ENCODE measurements around the gene POLR2M.

The POLR2M gene

DNA sequence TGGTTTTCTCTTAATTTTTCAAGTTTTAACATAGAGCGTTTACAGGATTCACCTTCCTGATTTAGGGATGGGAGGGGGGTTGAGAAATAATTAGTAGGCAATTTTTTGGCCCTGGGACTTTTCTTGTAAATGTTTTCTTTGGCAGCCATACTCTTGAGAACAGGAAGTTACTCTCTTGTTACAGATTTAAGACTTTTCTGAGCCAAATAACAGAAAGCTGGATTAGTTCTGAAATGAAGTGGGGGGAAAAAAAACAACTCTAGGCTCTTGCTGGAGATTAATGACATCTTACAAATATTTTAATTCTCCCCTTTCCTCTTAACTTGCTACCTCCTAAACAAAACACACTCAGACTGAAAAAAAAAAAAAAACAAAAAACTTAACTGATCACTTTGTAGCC, 13.8 kb upstream of the POLR2M start:
- no peak for DNase-seq

DNA sequence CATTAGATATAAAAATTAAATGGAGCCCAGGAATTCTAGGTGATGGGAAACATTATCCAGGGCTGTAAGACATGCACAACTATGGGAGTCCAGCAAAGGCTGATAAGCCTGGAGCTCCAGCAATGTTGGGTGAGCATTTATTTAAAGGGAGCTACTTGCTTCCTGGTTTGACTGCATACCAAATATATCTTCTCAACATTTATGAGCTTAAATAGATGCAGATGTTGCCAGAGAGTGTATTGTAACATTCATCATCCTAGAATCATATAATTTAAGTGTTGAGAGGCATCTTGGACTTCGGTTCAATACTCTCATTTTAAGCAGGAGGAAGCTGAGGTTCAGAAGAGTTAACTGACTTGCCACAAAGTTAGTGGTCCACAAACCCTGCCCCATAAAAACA, 12.2 kb upstream of the POLR2M start:
- no peak for DNase-seq

DNA sequence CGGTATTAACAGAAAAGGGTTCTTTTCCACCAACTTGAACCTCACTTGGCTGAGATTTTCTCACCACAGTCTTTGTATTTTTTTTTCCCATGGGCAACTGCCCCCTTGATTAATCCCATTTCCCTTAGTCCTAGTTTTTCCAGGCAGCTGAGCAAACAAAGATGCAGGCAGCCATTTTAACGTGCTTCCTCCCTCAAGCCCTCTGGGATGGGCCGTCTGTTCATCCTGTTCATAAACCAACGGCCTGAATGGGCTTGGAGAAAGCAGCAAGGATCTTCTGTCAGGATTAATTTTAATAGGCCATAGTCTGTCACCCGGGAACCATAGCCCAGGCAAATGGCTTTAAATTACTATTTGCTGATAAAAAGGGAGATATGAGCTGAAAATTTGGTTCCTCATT, 10.4 kb upstream of the POLR2M start:
- DNase-seq: peak in 1 of 2 experiments; percentile 4

DNA sequence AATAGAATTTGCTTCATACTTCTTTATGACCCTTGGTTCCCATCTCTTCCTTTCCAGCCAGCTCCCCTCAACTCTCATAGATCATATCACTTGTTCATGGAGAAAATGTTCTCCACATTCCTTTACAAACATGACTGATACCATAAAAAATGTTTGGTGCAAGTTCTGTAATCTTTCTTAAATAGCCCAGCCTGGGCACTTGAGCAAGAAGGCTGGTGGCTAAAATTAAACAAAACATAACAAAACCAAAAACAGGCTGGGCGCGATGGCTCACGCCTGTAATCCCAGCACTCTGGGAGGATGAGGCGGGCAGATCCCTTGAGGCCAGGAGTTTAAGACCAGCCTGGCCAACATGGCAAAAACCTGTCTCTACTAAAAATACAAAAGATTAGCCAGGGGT, 8.9 kb upstream of the POLR2M start:
- DNase-seq: no peak

DNA sequence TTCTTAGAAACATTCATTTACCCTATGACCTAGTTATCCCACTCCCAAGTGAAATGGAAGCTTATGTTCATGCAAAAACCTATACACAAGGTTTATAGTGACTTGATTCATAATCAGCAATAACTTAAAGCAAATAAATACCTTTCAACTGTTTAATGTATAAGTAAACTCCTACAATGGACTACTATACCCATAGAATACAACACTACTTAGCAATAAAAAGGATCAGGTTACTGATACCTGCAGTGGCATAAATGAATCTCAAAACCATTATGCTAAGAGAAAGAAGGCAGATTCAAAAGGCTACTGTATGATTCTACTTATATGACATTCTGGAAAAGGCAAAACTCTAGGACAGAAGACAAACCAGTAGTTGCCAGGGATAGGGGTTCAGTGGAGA, 8.3 kb upstream of the POLR2M start:
- no peak for DNase-seq

DNA sequence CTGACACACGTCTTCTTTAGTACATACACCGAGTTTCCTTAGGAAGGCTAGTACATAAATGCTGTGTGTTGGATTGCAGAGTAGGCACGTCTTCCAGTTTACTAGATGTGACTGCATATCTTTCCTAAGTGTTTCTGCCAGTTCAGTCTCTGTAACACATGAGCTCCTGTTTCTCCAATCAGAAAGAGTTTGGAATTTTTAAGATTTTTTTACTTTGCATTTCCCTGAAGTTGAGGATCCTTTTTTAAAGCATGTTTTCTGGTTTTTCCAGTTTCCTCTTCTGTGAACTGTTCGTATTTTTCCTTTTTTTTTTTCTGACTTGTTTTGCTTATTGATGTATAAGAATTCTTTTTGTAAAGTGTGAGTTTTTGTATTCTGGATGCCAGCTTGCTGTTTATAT, 7.5 kb upstream of the POLR2M start:
- no peak for DNase-seq

DNA sequence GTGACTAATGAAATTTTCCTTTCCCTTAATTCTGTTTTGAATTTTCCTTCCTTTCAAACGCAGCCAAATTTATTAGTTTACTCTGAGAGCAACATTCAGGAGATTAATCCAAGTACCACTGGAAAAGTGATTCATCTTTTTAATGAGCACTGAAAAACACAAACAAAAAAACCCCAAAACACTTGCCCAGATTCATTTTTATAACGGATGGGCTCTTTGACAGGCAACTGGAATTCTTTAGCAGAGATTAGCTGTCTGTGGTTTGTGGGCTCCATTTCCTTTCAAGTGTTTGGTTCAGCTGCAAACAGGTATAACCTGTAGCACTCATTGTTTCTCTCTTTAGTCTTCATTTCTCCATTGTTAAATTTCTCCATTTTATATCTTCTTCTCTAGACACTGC, 3.1 kb upstream of the POLR2M start:
- DNase-seq: no peak

DNA sequence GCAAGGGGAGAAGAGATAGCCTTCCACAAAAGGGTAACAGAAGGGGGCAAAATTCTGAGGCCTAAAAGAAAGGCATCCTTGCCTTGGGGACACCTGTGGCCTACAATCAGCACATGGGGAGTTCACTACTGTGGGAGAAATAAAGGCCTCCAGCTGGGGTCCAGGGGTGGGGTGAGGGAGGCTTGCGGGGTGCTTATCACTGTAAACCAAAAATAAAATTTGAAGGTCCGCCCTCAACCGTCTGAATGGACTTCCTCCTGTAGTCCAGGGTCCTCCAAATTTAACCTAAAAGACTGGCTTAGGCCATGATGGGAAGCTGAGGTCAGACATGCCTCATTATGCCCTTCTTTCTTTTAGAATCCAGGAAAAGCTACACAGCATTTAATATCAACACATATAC, 2.1 kb upstream of the POLR2M start:
- DNase-seq: no peak

DNA sequence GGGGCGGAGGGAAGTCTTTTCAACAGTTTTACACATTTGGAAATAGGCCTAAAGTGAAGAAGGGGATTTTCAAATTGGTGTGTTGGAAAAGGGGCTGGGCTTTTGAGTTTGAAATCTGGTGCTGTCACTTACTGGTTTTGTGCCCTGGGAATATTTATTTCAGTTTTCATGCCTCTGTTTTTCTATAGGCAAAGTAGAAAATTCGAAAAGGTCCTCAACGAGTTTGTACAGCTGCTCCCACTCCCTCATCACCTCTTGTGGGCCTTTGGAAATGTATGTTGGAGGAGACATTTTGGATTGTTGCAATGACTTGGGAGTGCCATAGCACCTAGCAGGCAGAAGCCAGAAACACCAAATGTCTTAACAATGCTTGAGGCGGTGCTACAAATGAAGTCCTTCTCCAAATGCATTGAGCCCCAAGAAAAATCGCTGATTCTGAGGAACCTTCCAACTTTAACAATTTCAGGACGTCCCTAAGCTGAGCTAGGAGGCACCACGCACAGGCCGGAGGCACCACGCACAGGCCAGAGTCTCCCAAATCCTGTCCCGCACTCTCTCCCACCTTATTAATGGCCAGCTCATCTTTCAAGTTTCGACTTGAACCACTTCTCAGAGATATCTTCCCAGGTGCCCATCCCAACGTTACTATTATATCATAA, 639 bp upstream of the POLR2M start:
- DNase-seq: no peak

DNA sequence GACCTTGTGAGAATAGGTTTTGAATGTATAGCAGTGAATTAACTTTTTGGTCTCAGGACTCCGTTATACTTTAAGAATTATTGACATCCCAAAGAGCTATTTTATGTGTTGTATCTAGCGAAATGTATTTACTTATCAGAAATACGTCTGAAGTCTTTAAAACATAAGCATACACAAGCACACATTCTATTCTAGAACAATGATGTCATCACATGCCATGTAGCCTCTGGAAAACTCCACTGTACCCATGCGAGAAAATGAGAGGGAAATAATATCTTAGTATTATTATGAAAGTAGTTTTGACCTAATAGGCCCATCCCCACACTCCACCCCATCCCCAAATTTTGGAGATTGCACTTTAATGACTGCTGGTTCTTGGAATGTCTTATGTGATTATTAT, 1.5 kb downstream of the POLR2M start:
- no peak for DNase-seq

DNA sequence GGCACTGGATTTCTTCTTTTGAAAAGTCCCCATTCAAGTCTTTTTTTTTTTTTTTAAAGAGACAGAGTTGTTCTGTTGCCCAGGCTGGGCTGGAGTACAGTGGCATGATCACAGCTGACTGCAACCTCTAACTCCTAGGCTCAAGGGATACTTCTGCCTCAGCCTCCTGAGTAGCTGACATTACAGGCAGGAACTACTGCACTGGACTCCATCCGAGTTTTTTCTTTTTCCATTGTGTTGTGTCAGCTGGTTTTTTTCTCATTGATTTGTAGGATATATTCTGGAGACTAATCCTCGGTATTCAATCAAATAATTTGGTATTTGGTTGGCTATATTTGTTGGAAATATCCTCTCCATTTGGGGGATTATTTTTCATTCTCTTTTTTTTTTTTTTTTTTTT, 11.8 kb downstream of the POLR2M start:
- no peak for DNase-seq

DNA sequence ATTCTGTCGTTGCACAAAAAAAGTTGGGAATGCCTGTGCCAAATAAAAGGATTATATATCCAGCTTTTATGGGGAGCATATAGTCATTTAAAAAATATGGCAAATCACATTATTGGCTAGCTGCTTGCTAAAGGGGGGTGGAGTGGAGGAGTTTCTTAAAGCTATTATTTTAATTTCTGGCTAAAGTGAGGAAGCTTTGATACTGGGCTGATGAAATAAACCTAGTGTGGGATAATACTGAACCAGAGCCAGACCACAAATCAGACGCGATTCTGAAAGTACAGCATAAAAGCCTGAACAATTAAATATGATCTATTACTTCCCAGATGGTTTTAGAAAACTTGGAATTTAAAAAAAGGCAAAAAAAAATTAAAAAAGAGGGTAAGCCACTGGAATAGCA, 14.4 kb downstream of the POLR2M start:
- no peak for DNase-seq

DNA sequence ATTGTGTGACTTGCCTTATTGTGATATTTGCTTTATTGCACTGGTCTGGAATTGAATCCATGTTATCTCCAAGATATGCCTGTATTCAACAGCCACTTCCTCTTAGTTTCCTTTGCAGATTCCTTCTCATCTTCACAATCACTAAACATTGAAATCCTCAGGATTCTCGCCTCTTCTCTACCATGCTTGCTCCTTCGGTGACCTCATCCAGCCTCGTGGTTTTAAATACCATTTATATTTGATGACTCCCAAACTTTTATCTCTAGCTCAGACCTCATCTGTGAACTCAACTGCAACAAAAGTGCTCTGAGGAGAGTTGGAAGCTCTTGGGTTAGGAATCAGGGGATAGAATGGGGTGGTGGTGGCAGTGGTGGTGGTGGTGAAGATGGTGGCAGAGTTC, 19.9 kb downstream of the POLR2M start:
- DNase-seq: no peak

DNA sequence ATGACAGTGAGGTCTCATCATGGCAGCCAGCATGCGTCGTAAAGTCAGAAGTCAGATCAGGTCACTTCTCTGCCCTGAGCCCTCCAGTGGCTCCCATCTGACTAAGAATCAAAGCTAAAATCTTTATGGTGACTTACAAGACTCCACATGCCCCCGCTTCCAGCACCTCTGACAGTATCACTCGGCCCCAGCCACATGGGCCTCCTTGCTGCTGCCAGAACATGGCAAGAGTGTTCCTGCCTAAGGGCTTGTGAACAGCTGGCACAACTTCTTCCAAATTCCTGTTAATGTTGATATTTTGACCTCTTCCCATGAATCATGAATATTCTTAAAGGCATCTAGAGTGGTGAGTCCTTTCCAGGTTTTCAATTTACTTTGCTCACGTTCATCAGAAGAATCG, 20.5 kb downstream of the POLR2M start:
- DNase-seq: no peak

DNA sequence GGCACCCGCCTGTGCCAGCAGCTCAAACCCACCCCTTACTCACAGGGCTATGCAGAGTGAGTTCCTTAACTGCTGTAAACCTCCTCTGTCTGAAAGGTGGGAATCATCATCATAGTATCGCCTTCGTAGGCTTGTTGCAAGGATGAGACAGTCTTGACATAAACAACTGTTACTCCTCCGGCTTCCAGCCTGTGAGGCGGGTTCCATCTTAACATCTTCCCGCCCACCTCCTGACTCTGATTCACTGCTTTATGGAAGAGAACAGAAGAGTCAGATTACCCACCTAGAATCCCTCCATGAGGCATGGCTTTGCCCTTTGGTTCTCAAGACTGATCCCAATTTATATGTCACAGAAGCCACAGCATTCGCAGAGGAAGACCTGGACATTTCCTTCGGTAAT, 21.9 kb downstream of the POLR2M start:
- no peak for DNase-seq

DNA sequence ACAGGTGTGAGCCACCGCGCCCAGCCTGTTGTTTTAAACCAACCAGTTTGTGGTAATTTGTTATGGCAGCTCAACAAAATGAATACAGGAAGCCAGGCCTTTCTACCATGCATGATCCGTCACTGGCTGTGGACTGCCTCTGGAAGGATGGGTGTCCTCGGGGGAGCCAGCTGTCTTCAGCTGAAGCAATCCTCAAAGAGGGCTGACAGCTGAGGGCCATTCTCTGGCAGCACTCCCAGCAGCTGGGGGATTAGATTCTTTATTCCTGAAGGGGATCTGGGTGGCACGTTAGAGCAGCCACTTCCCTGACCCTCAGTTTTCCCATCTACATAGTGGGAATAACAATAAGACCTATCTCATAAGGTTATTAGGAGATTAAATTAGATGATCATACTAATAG, 24.4 kb downstream of the POLR2M start:
- DNase-seq: no peak

DNA sequence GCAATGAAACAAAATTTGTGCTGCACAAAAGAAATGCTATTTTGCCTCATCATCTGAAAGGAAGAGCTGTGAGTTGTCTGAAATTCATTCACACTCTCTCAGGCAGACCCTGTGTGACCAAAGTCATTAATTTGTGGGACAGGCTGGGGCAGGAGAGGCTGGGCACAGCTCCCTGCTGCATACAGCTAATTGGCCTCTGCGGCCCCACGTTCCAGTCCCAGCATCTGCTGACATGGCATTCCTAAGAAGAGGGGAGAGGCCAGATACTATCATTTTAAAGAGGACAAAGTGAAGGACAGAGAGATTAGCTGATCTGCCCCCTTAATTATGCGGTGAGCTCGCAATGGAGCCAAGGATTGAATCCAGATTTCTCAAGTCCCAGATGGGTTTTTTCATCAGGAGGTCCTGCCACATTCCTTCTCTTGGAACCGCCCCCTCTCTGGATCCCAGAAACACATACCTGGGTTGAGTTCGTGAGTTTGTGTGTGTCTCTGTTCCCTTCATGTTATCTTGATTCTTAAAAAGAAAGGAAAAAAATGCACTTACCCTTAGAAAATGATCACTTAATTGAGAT, 25.1 kb downstream of the POLR2M start:
- DNase-seq: no peak

DNA sequence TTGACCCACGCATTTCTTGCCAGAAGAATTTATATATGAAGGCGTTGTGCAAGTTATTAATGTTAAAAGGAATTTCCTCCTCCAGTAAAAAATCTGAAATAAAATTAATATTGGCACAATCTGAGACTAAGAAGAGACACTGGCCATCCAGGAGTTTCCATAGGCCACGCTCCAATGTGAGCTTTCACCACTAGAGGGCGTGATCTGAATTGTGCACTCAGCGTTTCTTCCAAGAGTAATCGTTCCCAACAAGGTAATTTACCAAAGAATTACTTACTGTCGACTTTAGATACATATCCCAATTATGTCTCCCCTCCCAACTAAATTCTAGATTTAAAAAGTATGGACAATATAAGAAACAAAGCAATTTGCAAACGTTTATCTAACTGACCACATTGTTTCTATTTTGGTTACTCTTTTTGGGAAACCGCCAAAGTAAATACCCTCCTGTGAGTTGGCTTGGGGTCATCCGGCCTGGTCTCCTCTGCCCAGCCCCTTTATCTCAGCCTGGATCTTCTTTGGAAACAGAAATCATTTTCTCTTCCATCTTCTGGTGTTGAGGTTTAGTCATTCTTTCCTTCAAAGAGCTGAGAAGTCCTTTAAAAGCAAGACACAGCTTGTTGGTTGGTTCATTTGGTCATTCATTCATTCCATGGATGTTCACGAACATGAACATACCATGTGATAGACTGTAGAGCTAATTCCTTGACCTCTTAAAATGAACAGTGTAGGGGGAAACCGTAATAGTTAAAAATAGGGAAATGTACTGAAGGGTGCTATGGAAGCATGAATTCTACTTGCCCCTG, 26.2 kb downstream of the POLR2M start:
- DNase-seq: no peak

DNA sequence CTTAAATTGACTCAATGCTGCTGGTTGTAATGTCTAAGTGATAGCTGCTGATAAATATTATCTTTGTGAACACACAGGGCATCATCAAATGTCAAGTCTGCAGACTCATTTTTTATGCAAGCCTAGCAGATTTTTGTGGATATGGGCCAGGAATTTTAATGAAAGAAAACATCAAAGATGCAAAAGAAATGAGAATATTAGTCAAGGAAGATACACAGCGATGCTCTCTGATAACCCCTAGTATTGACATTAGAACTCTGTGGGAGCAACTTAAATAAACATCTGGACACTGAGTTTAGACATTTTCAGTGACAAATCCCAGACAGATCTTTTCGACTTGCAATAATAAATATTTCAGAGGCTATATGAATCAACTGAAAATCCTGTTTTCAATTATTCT, 28.3 kb downstream of the POLR2M start:
- no peak for DNase-seq

DNA sequence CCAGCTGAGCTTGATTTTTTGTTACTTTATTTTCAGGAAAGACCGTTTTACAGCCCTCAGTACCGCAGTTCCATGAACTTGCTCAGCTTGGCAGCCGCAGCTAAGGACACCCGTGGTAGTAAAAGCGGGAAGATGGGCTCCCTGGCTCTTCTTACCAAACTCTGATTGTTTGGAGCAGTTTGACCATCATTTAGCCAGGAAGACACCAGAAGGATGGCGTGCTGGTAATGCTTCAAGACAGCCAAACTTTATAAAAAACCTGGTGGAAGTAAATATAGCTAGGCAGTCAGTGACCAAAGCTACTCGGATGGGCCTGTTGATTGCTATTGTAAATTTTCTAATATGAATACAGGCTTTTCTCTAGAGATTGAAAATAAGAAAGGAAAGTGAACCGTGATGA, 28.9 kb downstream of the POLR2M start:
- no peak for DNase-seq

DNA sequence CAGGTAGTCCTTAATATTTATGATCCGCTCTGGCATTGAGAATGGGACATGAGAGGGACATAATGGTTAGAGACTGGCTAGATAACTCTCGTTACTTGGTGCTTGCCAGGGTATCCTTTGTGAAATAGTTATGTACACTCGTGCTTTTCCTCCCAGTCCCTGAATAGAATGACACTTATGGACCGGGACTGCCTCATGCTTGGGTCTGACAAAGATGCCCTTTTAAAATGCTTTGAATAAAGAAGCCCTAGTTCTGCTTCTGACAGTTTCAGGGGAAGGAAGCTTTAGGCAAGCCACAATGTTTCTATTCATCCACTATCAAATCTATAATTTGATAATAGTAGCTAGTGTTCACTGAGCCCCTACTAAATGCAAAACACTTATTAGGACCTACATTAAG, 29.4 kb downstream of the POLR2M start:
- no peak for DNase-seq

DNA sequence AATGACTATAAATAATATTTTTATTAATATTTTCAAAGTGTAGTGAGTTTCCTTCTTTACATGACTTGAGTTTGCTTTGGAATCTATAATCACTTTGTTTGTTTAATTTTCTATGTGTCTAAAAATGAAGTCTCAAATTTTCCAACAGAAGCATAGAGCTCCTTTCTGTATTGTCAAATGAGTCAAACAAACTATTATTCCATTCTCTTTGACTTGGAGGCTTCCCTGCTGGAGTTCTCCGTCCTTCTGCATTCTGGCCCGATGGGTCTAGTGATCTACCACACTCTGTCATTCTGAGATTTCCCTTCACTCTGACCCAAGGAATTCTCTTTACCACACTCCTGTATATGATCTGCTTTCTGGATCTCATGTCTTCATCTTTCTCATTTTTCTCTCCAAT, 30.1 kb downstream of the POLR2M start:
- DNase-seq: no peak

DNA sequence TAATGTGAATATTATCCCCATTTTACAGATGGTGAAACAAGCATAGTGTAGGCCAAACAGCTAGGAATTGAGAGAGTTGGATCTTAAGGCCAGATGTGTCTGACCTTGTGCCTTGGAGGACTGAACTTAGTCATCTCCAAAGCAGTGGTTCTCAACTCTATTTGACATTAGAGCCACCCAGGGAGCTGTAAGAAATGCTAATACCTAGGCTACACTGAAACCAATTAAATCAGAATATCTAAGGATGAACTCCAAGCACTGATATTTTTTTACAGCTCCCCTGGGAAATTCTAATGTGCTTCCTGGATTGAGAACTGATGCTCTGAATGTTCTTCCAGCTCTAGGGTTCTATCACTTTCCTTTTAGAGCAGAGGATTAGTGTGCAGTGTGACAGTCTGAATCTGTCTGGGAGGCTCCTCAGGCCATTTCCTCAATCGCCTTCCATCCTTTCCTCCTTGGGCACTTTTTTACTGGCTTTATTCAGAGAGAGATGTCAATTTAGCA, 32.3 kb downstream of the POLR2M start:
- DNase-seq: no peak

DNA sequence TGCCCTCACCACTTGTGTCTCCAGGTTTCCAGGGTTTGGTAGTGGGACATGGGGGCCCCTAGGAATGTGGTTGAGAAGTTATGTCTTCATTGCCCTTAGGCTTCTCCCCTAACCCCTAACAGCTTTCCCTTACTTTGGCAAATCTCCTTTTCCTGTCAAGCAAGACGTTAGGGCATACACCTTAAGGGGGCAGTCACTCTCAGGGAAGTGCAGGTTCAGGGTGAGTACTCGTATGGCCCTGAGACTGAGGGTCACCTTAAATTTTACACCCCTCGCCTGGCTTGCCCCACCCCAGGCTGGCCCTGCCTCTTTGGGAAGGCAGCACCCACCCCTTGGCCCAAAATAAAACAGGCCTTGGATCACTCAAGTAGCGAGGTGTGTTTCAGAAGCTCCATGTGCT, 33.5 kb downstream of the POLR2M start:
- no peak for DNase-seq
